K562 (cell line): ENCODE results near the gene NEU1. TPM values are rescaled to one million over a fixed set of nuclear protein-coding genes. Genes with fewer than 3 reads are reported as not detected.

Source experiments
- ARID3A ChIP-seq: IDR thresholded peaks from 2 replicates; pipeline ENCODE4 v1.6.1; 2012; ENCODE audit warnings: low read depth, low read length, improper control_type of control experiment, borderline replicate concordance
- ESRRB ChIP-seq: fragments of 250-450 bp; sonication (Bioruptor Pico); IDR thresholded peaks from 2 replicates; pipeline ENCODE4 v1.5.0; 2020; ENCODE audit warnings: mild to moderate bottlenecking, moderate library complexity, borderline replicate concordance
- EZH2 ChIP-seq: IDR thresholded peaks from 2 replicates; pipeline ENCODE4 v1.6.1; 2012; ENCODE audit warnings: low read depth, mild to moderate bottlenecking, inconsistent platforms, low read length, borderline replicate concordance
- GTF2F1 ChIP-seq: IDR thresholded peaks from 2 replicates; pipeline ENCODE4 v1.6.1; 2011; ENCODE audit warnings: low read depth, low read length, improper control_type of control experiment
- HDAC3 ChIP-seq: fragments of 450-650 bp; IDR thresholded peaks from 2 replicates; pipeline ENCODE4 v1.6.1; 2018; ENCODE audit warnings: borderline replicate concordance, mild to moderate bottlenecking, moderate library complexity; ENCODE audit not compliant: partially characterized antibody
- HSF4 ChIP-seq: fragments of 250-450 bp; sonication (Bioruptor Pico); IDR thresholded peaks from 2 replicates; pipeline ENCODE4 v2.1.2; 2022; ENCODE audit warnings: mild to moderate bottlenecking, moderate library complexity, borderline replicate concordance
- MAFK ChIP-seq: IDR thresholded peaks from 2 replicates; pipeline ENCODE4 v1.6.1; 2011; ENCODE audit warnings: low read length, improper control_type of control experiment
- NCOA2 ChIP-seq, 2 experiments: fragments of 450-650 bp; IDR thresholded peaks; 2 replicates each; pipeline ENCODE4 v1.6.1; 2018; ENCODE audit warnings: mild to moderate bottlenecking in 2 of 2, moderate library complexity in 1 of 2; ENCODE audit not compliant: partially characterized antibody in 2 of 2
- PCBP1 ChIP-seq: fragments of 200-400 bp; formaldehyde crosslinking; IDR thresholded peaks from 2 replicates; pipeline ENCODE4 v1.6.1; 2018; ENCODE audit warnings: mild to moderate bottlenecking, low read depth, low read length; ENCODE audit not compliant: poor library complexity, severe bottlenecking
- PTBP1 ChIP-seq: fragments of 200-400 bp; formaldehyde crosslinking; IDR thresholded peaks from 2 replicates; pipeline ENCODE4 v1.6.1; 2017; ENCODE audit warnings: low read depth, low read length
- ZNF146 ChIP-seq: IDR thresholded peaks from one replicate; pipeline ENCODE4 v1.6.1; 2018; ENCODE audit warnings: missing compliant biosample characterization; ENCODE audit not compliant: unreplicated experiment
- ZNF76 ChIP-seq: fragments of 250-450 bp; sonication (Bioruptor Pico); IDR thresholded peaks from 2 replicates; pipeline ENCODE4 v1.4.0; 2020; ENCODE audit warnings: mild to moderate bottlenecking, moderate library complexity, borderline replicate concordance
- polyA plus RNA-seq, 8 experiments: library from polyadenylated mRNA; depleted of rRNA in 4 of 8; stranded (reverse) in 5 of 8; unstranded in 3 of 8; fragments of >200 nt; fragmentation: Nextera tagmentation in 2 of 8; fragmentation: Illumina TruSeq in 1 of 8; extraction: Ambion mirVana in 2 of 8; extraction: Trizol in 1 of 8; gene quantifications; 2 replicates each; pipeline versions ENCODE4 v1.2.1 to v1.2.3, GENCODE V29; 2011 to 2014; ENCODE audit warnings: inconsistent platforms in 1 of 8, missing spikeins in 1 of 8
- total RNA-seq, 7 experiments: library from RNA; depleted of rRNA in 6 of 7; stranded (reverse); fragments of >200 nt in 6 of 7; fragmentation: Illumina TruSeq in 2 of 7; extraction: Trizol in 2 of 7; gene quantifications; 2 replicates each; pipeline versions ENCODE4 v1.2.1 to v1.2.3, GENCODE V29; 2011 to 2021; ENCODE audit warnings: low replicate concordance in 1 of 7
- TF ChIP-seq, protein P1 (sequence below): sonication (generic); formaldehyde crosslinking; IDR thresholded peaks from 2 replicates; pipeline ENCODE4 v1.8.1; 2023; ENCODE audit warnings: mild to moderate bottlenecking, missing genetic modification reagents
- TF ChIP-seq, protein P2 (sequence below): fragments of 450-650 bp; conservative IDR thresholded peaks from 2 replicates; pipeline ENCODE4 v1.6.1; 2016; ENCODE audit warnings: missing genetic modification characterization, low read depth, mild to moderate bottlenecking, control low read depth, missing compliant biosample characterization
- TF ChIP-seq, protein P3 (sequence below): fragments of 250-450 bp; sonication (Bioruptor Pico); IDR thresholded peaks from 2 replicates; pipeline ENCODE4 v1.9.0; 2021; ENCODE audit warnings: mild to moderate bottlenecking, inconsistent platforms

NEU1 gene
- total and polyA plus RNA-seq, 9 of the 15 experiments (the other 6 are each of a cell fraction or from before 2014, with no cell fraction given), result 14.8 to 67.8 (median 51.0) TPM

DNA sequence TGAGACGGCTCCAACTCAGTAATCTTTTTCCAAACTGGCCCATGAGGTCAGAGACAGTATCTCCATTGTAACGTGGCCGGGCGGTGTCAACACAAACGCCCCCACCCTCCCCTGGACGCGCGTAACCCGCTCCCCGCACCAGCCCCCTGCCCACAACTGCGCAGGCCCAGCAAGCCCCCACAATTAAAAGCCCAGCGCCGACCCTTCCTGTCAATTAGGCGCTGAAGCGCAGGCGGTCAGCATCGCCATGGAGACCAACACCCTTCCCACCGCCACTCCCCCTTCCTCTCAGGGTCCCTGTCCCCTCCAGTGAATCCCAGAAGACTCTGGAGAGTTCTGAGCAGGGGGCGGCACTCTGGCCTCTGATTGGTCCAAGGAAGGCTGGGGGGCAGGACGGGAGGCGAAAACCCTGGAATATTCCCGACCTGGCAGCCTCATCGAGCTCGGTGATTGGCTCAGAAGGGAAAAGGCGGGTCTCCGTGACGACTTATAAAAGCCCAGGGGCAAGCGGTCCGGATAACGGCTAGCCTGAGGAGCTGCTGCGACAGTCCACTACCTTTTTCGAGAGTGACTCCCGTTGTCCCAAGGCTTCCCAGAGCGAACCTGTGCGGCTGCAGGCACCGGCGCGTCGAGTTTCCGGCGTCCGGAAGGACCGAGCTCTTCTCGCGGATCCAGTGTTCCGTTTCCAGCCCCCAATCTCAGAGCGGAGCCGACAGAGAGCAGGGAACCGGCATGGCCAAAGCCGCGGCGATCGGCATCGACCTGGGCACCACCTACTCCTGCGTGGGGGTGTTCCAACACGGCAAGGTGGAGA is 47.4 kb downstream of the NEU1 start, which contains the start of the genes HSPA1A and HSPA1L (continued):
- TF ChIP-seq EZH2, result no peak
- no peak for TF ChIP-seq HDAC3
- no peak for TF ChIP-seq NCOA2 (IDR thresholded peaks at IDR 0.05; ENCODE audit: partially characterized antibody in 2 of 2)
- no peak for TF ChIP-seq HSF4 (CRISPR knock-in tag)
- no peak for TF ChIP-seq ARID3A
- TF ChIP-seq ESRRB (CRISPR knock-in tag), result no peak
- peak; percentile 78; the same call in 1 of the 2 replicates for TF ChIP-seq PTBP1
- TF ChIP-seq ZNF76 (CRISPR knock-in tag), result peak; percentile 83; the same call in 1 of the 2 replicates
- TF ChIP-seq, protein P1, sequence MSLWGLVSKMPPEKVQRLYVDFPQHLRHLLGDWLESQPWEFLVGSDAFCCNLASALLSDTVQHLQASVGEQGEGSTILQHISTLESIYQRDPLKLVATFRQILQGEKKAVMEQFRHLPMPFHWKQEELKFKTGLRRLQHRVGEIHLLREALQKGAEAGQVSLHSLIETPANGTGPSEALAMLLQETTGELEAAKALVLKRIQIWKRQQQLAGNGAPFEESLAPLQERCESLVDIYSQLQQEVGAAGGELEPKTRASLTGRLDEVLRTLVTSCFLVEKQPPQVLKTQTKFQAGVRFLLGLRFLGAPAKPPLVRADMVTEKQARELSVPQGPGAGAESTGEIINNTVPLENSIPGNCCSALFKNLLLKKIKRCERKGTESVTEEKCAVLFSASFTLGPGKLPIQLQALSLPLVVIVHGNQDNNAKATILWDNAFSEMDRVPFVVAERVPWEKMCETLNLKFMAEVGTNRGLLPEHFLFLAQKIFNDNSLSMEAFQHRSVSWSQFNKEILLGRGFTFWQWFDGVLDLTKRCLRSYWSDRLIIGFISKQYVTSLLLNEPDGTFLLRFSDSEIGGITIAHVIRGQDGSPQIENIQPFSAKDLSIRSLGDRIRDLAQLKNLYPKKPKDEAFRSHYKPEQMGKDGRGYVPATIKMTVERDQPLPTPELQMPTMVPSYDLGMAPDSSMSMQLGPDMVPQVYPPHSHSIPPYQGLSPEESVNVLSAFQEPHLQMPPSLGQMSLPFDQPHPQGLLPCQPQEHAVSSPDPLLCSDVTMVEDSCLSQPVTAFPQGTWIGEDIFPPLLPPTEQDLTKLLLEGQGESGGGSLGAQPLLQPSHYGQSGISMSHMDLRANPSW (CRISPR knock-in tag), result no peak; the same call in none of the 2 replicates
- TF ChIP-seq ZNF146 (CRISPR knock-in tag), result no peak
- TF ChIP-seq GTF2F1, result peak; percentile 99
- TF ChIP-seq, protein P2, sequence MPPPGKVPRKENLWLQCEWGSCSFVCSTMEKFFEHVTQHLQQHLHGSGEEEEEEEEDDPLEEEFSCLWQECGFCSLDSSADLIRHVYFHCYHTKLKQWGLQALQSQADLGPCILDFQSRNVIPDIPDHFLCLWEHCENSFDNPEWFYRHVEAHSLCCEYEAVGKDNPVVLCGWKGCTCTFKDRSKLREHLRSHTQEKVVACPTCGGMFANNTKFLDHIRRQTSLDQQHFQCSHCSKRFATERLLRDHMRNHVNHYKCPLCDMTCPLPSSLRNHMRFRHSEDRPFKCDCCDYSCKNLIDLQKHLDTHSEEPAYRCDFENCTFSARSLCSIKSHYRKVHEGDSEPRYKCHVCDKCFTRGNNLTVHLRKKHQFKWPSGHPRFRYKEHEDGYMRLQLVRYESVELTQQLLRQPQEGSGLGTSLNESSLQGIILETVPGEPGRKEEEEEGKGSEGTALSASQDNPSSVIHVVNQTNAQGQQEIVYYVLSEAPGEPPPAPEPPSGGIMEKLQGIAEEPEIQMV (tag), result no peak
- no peak for TF ChIP-seq PCBP1
- 0 out of 2 replicates have a peak, but pooled peaks have one; percentile 6 for TF ChIP-seq MAFK
- TF ChIP-seq, protein P3, sequence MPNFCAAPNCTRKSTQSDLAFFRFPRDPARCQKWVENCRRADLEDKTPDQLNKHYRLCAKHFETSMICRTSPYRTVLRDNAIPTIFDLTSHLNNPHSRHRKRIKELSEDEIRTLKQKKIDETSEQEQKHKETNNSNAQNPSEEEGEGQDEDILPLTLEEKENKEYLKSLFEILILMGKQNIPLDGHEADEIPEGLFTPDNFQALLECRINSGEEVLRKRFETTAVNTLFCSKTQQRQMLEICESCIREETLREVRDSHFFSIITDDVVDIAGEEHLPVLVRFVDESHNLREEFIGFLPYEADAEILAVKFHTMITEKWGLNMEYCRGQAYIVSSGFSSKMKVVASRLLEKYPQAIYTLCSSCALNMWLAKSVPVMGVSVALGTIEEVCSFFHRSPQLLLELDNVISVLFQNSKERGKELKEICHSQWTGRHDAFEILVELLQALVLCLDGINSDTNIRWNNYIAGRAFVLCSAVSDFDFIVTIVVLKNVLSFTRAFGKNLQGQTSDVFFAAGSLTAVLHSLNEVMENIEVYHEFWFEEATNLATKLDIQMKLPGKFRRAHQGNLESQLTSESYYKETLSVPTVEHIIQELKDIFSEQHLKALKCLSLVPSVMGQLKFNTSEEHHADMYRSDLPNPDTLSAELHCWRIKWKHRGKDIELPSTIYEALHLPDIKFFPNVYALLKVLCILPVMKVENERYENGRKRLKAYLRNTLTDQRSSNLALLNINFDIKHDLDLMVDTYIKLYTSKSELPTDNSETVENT (CRISPR knock-in tag), result peak; percentile 97
